Left ventricle myocardium inferior (tissue), 1 donor: Measurements from ENCODE around the gene NEDD8. TPM values are rescaled to one million over a fixed set of nuclear protein-coding genes. Genes with fewer than 3 reads are reported as not detected.

Source experiments
- DNase-seq: peaks from one replicate; pipeline ENCODE4 v3.0.0-alpha.2; 2020
- H3K27ac ChIP-seq: fragments of 200-600 bp; replicated peaks from 2 replicates; pipeline ENCODE4 v1.8.0; 2021
- H3K27me3 ChIP-seq: fragments of 200-600 bp; 2 replicates; pipeline ENCODE4 v1.8.0; 2021; ENCODE audit warnings: low read depth
- H3K36me3 ChIP-seq: fragments of 200-600 bp; 2 replicates; pipeline ENCODE4 v1.8.0; 2021
- H3K4me1 ChIP-seq: fragments of 200-600 bp; 2 replicates; pipeline ENCODE4 v1.8.0; 2021
- H3K4me3 ChIP-seq: fragments of 200-600 bp; 2 replicates; pipeline ENCODE4 v1.8.0; 2021; ENCODE audit warnings: mild to moderate bottlenecking, moderate library complexity
- H3K9me3 ChIP-seq: fragments of 200-600 bp; replicated peaks from 2 replicates; pipeline ENCODE4 v1.8.0; 2021
- intact Hi-C: fragments of 100-400 bp; cut with micrococcal nuclease; formaldehyde crosslinking; loops from one replicate; pipeline ENCODE4 v1.11.0; 2022
- total RNA-seq: library from RNA; stranded (reverse); fragmentation: NEBNext Ultra II Directional; extraction: Animal tissue kit (Norgen Biotek cat#: 25700); gene quantifications from one replicate; pipeline ENCODE4 v1.2.1, GENCODE V29; 2021
- TF ChIP-seq, protein P1 (sequence below): fragments of 200-600 bp; IDR thresholded peaks from 2 replicates; pipeline ENCODE4 v1.8.0; 2021; ENCODE audit warnings: antibody characterized with exemption, mild to moderate bottlenecking, borderline replicate concordance
- donor health status: DM: no; HTN: yes; CAD: no; lungs with severe emphysema.

NEDD8 gene
- total RNA-seq, 1 donor from 2014 or later = 214 TPM

DNA sequence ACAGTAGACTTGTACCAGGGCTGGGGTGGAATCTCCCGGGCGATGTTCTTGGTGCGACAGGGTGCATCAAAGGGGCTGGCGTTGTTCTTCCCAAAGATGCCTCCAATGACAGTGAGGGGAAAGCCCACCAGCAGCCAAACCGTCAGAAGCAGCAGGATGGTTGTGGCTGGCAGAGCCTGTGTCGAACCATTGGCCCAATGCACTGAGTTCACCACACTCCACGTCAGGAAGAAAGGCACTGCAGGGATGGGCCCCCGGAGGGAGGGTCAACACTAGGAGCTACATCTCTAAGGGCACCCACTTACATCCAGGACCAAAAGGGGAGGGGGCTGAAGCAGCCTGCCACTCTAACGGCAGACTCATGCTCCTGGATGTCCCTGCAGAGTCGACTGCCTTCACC is 41.8 kb downstream of the NEDD8 start:
- TF ChIP-seq, protein P1, sequence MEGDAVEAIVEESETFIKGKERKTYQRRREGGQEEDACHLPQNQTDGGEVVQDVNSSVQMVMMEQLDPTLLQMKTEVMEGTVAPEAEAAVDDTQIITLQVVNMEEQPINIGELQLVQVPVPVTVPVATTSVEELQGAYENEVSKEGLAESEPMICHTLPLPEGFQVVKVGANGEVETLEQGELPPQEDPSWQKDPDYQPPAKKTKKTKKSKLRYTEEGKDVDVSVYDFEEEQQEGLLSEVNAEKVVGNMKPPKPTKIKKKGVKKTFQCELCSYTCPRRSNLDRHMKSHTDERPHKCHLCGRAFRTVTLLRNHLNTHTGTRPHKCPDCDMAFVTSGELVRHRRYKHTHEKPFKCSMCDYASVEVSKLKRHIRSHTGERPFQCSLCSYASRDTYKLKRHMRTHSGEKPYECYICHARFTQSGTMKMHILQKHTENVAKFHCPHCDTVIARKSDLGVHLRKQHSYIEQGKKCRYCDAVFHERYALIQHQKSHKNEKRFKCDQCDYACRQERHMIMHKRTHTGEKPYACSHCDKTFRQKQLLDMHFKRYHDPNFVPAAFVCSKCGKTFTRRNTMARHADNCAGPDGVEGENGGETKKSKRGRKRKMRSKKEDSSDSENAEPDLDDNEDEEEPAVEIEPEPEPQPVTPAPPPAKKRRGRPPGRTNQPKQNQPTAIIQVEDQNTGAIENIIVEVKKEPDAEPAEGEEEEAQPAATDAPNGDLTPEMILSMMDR = no peak
- no peaks in the 10 kb centered on the region for H3K9me3 ChIP-seq
- peaks cover 54% of the 10 kb centered on the region for H3K36me3 ChIP-seq
- H3K4me1 ChIP-seq = peaks cover 36% of the 10 kb centered on the region
- no peak overlapping the region for H3K27ac ChIP-seq
- no peaks in the 10 kb centered on the region for H3K27me3 ChIP-seq
- no peak overlapping the region for H3K4me3 ChIP-seq
- no peak for DNase-seq
- intact Hi-C loops = no loop called here

DNA sequence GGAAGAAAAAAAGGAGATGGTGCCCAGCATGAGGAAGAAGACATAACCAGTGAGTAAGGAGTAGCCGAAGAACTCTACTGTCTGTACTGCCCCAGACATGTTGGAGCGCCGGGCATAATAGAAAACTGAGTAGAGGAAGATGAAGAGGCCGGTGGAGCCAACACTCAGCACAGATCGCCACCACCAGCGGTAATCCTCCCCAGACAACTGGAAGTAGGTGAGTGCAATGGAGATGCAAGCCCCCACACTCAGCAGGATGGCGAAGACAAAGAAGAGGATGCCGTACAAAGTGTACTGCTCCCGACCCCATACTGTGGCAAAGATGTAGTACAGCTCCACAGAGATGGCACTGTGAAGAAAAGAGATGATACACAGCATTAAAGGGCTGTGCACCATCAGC is 42.7 kb downstream of the NEDD8 start:
- H3K27me3 ChIP-seq = no peaks in the 10 kb centered on the region
- intact Hi-C loops = no loop called here
- no peak for DNase-seq
- H3K4me1 ChIP-seq = peaks cover 27% of the 10 kb centered on the region
- peak overlapping the region; percentile 77 for H3K27ac ChIP-seq
- TF ChIP-seq, protein P1 = no peak
- H3K36me3 ChIP-seq = peaks cover 63% of the 10 kb centered on the region
- H3K4me3 ChIP-seq = no peak overlapping the region
- no peaks in the 10 kb centered on the region for H3K9me3 ChIP-seq

DNA sequence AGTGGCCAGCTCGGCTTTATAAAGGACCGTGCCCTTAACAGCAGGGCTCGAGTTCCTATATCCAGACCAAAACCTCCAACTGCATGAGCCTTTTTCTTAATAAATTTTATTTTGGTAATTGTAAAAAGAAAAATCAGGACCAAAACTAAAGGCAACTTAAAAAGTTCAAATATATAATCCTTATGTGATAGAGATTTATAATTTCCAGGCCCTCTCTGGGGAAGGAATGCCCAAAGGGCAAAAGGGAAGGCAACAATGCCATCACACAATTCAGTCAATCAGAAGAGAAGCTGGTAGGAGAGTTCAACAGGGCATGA is 43.1 kb downstream of the NEDD8 start:
- Histone ChIP-seq H3K4me1 (peaks cover 22% of the 10 kb centered on the region), H3K9me3 (no peaks in the 10 kb centered on the region), H3K36me3 (peaks cover 66% of the 10 kb centered on the region), H3K27me3 (no peaks in the 10 kb centered on the region), H3K4me3 (peak overlapping the region; percentile 83), H3K27ac (peak overlapping the region; percentile 77)
- intact Hi-C loops = no loop called here
- TF ChIP-seq, protein P1 = no peak
- DNase-seq = no peak

DNA sequence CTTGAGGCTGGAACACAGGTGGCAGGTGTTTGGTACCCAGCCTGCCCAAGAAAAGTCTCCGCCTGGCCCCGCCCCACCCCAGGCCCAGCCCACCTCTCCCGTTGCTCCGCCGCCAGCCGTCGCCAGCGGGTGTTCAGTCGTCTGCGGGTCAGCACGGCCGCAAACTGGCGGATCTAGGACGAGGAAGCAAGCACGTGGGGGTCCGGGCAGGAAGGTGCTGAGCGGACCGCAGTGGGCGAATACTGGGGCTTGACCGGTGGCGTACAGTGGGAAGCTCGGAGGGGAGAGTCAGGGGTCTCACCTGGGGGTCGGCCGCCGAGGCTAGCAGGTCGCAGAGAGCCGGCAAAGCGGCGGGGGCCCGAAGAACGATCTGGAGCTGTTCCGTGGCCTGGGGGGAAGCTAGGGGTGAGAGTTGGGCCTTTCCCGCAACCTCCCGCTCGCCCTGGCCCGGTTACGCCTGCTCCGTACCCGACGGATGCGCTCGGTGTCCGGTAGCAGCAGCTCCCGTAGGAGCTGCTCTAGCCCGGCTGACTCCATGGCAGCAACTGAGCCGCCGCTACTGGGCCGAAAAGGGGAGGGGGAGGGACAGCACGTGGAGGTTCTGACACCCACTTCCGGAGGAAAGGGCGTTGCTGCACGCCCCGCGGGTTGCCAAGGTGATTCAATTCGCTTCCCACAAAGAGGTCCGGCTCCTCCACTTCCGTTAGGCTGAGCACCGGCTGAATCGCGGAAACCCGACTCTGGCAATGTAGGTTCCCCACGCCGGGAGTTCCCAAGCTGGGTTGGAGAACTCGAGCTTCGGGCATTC is 43.7 kb downstream of the NEDD8 start, which contains the start of gene IPO4:
Gene IPO4, minus strand, starts transcription at position 566 of the 808 bp plus-strand sequence. Its CDS starts 29 bp downstream, at position 537.
- intact Hi-C loops = no loop called here
- peaks cover 21% of the 10 kb centered on the region for H3K4me1 ChIP-seq
- H3K27ac ChIP-seq = peak within 1 kb of the TSS; percentile 77
- H3K9me3 ChIP-seq = no peaks in the 10 kb centered on the region
- no peaks in the 10 kb centered on the region for H3K27me3 ChIP-seq
- DNase-seq = peak; percentile 93
- peaks cover 68% of the 10 kb centered on the region for H3K36me3 ChIP-seq
- peak within 1 kb of the TSS; percentile 83 for H3K4me3 ChIP-seq
- TF ChIP-seq, protein P1 = no peak

DNA sequence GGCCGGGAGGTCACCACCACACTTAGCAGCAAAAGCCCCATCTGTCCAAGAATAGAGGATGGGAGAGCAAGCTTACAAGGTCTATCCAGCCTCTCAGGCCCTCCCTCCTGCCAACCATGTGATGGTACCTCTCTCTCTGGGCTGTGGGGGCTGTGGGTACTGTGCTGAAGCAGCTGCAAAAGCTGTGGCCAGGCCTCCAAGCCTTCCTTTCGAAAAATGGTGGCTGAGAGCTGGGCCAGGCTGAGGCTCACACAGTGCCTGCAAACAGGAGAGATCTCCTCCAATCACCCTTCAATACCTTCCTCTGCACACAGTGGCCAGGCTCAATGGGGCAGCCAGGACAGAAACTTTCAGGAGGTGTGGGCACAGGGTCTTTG is 44.6 kb downstream of the NEDD8 start:
- H3K27me3 ChIP-seq = no peaks in the 10 kb centered on the region
- no peak overlapping the region for H3K27ac ChIP-seq
- H3K4me3 ChIP-seq = peak overlapping the region; percentile 83
- peaks cover 21% of the 10 kb centered on the region for H3K4me1 ChIP-seq
- no peak for DNase-seq
- intact Hi-C loops = no loop called here
- TF ChIP-seq, protein P1 = no peak
- H3K9me3 ChIP-seq = no peaks in the 10 kb centered on the region
- peaks cover 69% of the 10 kb centered on the region for H3K36me3 ChIP-seq
